ENCODE measurements around the gene PRCC.
A peak's percentile ranks its signal among the peaks of the same experiment; 100 is the strongest.

PRCC gene

GRCh38 chr1:156768610-156769295, 1.4 kb downstream of the PRCC start:
- Histone ChIP-seq H4K8ac (ENCODE audit: low read depth, low read length) (no peak overlapping the region), H3K9ac (ENCODE audit: low read depth, low read length, poor library complexity) (peak overlapping the region; percentile 98), H3K4me1 (ENCODE audit: control insufficient read depth in 2 of 2, insufficient read depth in 1 of 2, low read depth in 1 of 2, low read length in 2 of 2) (peaks cover 14 to 16% of the 10 kb centered on the region in 2 donors), H3K79me1 (ENCODE audit: low read depth, low read length) (peaks cover 9% of the 10 kb centered on the region), H2BK5ac (ENCODE audit: low read length) (no peak overlapping the region), H3K27me3 (ENCODE audit: control insufficient read depth in 3 of 3, insufficient read depth in 3 of 3, low read depth in 1 of 3, low read length in 3 of 3) (no peaks in the 10 kb centered on the region), H3K14ac (ENCODE audit: low read length) (no peak overlapping the region), H2AK5ac (ENCODE audit: low read depth, low read length) (no peak overlapping the region), H2BK12ac (ENCODE audit: low read length) (no peak overlapping the region), H3K18ac (ENCODE audit: low read length) (no peak overlapping the region), H3K36me3 (replicated peaks in 1 of 2; ENCODE audit: control insufficient read depth in 2 of 2, insufficient read depth in 2 of 2, low read length in 2 of 2) (peaks cover 5 to 48% of the 10 kb centered on the region in 2 donors), H2AFZ (ENCODE audit: low read length) (no peak overlapping the region), H3K23ac (ENCODE audit: low read depth, low read length, poor library complexity) (no peak overlapping the region), H3K9me3 (replicated peaks in 1 of 2; ENCODE audit: control insufficient read depth in 2 of 2, insufficient read depth in 1 of 2, low read depth in 1 of 2, low read length in 2 of 2) (no peaks in the 10 kb centered on the region), H3K4me2 (ENCODE audit: insufficient read depth, low read length, poor library complexity, severe bottlenecking) (peak overlapping the region; percentile 79), H4K91ac (ENCODE audit: low read depth, low read length, poor library complexity) (no peak overlapping the region), H2BK15ac (ENCODE audit: low read length) (no peak overlapping the region), H3K4ac (ENCODE audit: low read length) (no peak overlapping the region), H3K4me3 (ENCODE audit: low read length in 2 of 2) (peak overlapping the region; percentile 83 to 93), H3K27ac (replicated peaks; ENCODE audit: low read length) (no peak overlapping the region), H2BK120ac (ENCODE audit: low read depth, low read length) (no peak overlapping the region)
- WGBS, 2 donors (ENCODE audit: extremely low coverage in 2 of 2, insufficient read length in 2 of 2, insufficient replicate concordance in 1 of 2), result no CpG with 5 or more reads among the region's 8 CpGs
- no peak for DNase-seq (ENCODE audit: low spot score)

GRCh38 chr1:156772222-156772621, 4.9 kb downstream of the PRCC start:
- Histone ChIP-seq H4K91ac (ENCODE audit: low read depth, low read length, poor library complexity) (no peak overlapping the region), H2AFZ (ENCODE audit: low read length) (no peak overlapping the region), H2BK15ac (ENCODE audit: low read length) (no peak overlapping the region), H2AK5ac (ENCODE audit: low read depth, low read length) (no peak overlapping the region), H3K36me3 (replicated peaks in 1 of 2; ENCODE audit: control insufficient read depth in 2 of 2, insufficient read depth in 2 of 2, low read length in 2 of 2) (peaks cover 5 to 53% of the 10 kb centered on the region in 2 donors), H3K4me3 (ENCODE audit: low read length in 2 of 2) (no peak overlapping the region), H3K14ac (ENCODE audit: low read length) (no peak overlapping the region), H3K4me2 (ENCODE audit: insufficient read depth, low read length, poor library complexity, severe bottlenecking) (no peak overlapping the region), H3K9ac (ENCODE audit: low read depth, low read length, poor library complexity) (no peak overlapping the region), H4K8ac (ENCODE audit: low read depth, low read length) (no peak overlapping the region), H2BK5ac (ENCODE audit: low read length) (no peak overlapping the region), H3K9me3 (replicated peaks in 1 of 2; ENCODE audit: control insufficient read depth in 2 of 2, insufficient read depth in 1 of 2, low read depth in 1 of 2, low read length in 2 of 2) (no peaks in the 10 kb centered on the region), H3K79me1 (ENCODE audit: low read depth, low read length) (peaks cover 9% of the 10 kb centered on the region), H2BK120ac (ENCODE audit: low read depth, low read length) (no peak overlapping the region), H3K18ac (ENCODE audit: low read length) (no peak overlapping the region), H3K23ac (ENCODE audit: low read depth, low read length, poor library complexity) (no peak overlapping the region), H3K4ac (ENCODE audit: low read length) (no peak overlapping the region), H3K27ac (replicated peaks; ENCODE audit: low read length) (no peak overlapping the region), H2BK12ac (ENCODE audit: low read length) (no peak overlapping the region), H3K27me3 (ENCODE audit: control insufficient read depth in 3 of 3, insufficient read depth in 3 of 3, low read depth in 1 of 3, low read length in 3 of 3) (no peaks in the 10 kb centered on the region), H3K4me1 (ENCODE audit: control insufficient read depth in 2 of 2, insufficient read depth in 1 of 2, low read depth in 1 of 2, low read length in 2 of 2) (peaks cover 7 to 10% of the 10 kb centered on the region in 2 donors)
- WGBS, 2 donors (ENCODE audit: extremely low coverage in 2 of 2, insufficient read length in 2 of 2, insufficient replicate concordance in 1 of 2), result no CpG with 5 or more reads among the region's 3 CpGs
- DNase-seq (ENCODE audit: low spot score), result no peak

GRCh38 chr1:156772728-156773497, 5.6 kb downstream of the PRCC start:
- no CpG with 5 or more reads among the region's 9 CpGs for WGBS, 2 donors (ENCODE audit: extremely low coverage in 2 of 2, insufficient read length in 2 of 2, insufficient replicate concordance in 1 of 2)
- H2BK120ac ChIP-seq (ENCODE audit: low read depth, low read length), result no peak overlapping the region
- DNase-seq (ENCODE audit: low spot score), result no peak
- peaks cover 5 to 53% of the 10 kb centered on the region in 2 donors for H3K36me3 ChIP-seq (replicated peaks in 1 of 2; ENCODE audit: control insufficient read depth in 2 of 2, insufficient read depth in 2 of 2, low read length in 2 of 2)
- H3K4me1 ChIP-seq (ENCODE audit: control insufficient read depth in 2 of 2, insufficient read depth in 1 of 2, low read depth in 1 of 2, low read length in 2 of 2), result peaks cover 7 to 10% of the 10 kb centered on the region in 2 donors
- no peak overlapping the region for H4K91ac ChIP-seq (ENCODE audit: low read depth, low read length, poor library complexity)
- H3K27ac ChIP-seq (replicated peaks; ENCODE audit: low read length), result no peak overlapping the region
- peaks cover 8% of the 10 kb centered on the region for H3K79me1 ChIP-seq (ENCODE audit: low read depth, low read length)
- H3K18ac ChIP-seq (ENCODE audit: low read length), result no peak overlapping the region
- no peak overlapping the region for H2BK12ac ChIP-seq (ENCODE audit: low read length)
- H3K14ac ChIP-seq (ENCODE audit: low read length), result no peak overlapping the region
- H3K4me3 ChIP-seq (ENCODE audit: low read length in 2 of 2), result no peak overlapping the region
- H3K9ac ChIP-seq (ENCODE audit: low read depth, low read length, poor library complexity), result no peak overlapping the region
- H2AFZ ChIP-seq (ENCODE audit: low read length), result no peak overlapping the region
- no peaks in the 10 kb centered on the region for H3K27me3 ChIP-seq (ENCODE audit: control insufficient read depth in 3 of 3, insufficient read depth in 3 of 3, low read depth in 1 of 3, low read length in 3 of 3)
- H2AK5ac ChIP-seq (ENCODE audit: low read depth, low read length), result no peak overlapping the region
- no peak overlapping the region for H3K23ac ChIP-seq (ENCODE audit: low read depth, low read length, poor library complexity)
- H3K4me2 ChIP-seq (ENCODE audit: insufficient read depth, low read length, poor library complexity, severe bottlenecking), result no peak overlapping the region
- H2BK15ac ChIP-seq (ENCODE audit: low read length), result no peak overlapping the region
- H2BK5ac ChIP-seq (ENCODE audit: low read length), result no peak overlapping the region
- H3K9me3 ChIP-seq (replicated peaks in 1 of 2; ENCODE audit: control insufficient read depth in 2 of 2, insufficient read depth in 1 of 2, low read depth in 1 of 2, low read length in 2 of 2), result no peaks in the 10 kb centered on the region
- H4K8ac ChIP-seq (ENCODE audit: low read depth, low read length), result no peak overlapping the region
- no peak overlapping the region for H3K4ac ChIP-seq (ENCODE audit: low read length)

- H3K27me3 ChIP-seq (ENCODE audit: control insufficient read depth in 3 of 3, insufficient read depth in 3 of 3, low read depth in 1 of 3, low read length in 3 of 3), result no peaks in the 10 kb centered on the region
- H2AK5ac ChIP-seq (ENCODE audit: low read depth, low read length), result no peak overlapping the region
- H3K79me1 ChIP-seq (ENCODE audit: low read depth, low read length), result peaks cover 5% of the 10 kb centered on the region
- H2BK12ac ChIP-seq (ENCODE audit: low read length), result no peak overlapping the region
- no peak overlapping the region for H2BK5ac ChIP-seq (ENCODE audit: low read length)
- H3K9me3 ChIP-seq (replicated peaks in 1 of 2; ENCODE audit: control insufficient read depth in 2 of 2, insufficient read depth in 1 of 2, low read depth in 1 of 2, low read length in 2 of 2), result no peaks in the 10 kb centered on the region
- H3K23ac ChIP-seq (ENCODE audit: low read depth, low read length, poor library complexity), result no peak overlapping the region
- no peak overlapping the region for H3K4me3 ChIP-seq (ENCODE audit: low read length in 2 of 2)
- no peak for DNase-seq (ENCODE audit: low spot score)
- H3K4me1 ChIP-seq (ENCODE audit: control insufficient read depth in 2 of 2, insufficient read depth in 1 of 2, low read depth in 1 of 2, low read length in 2 of 2), result peaks cover 5 to 6% of the 10 kb centered on the region in 2 donors
- no peak overlapping the region for H2BK120ac ChIP-seq (ENCODE audit: low read depth, low read length)
- H4K91ac ChIP-seq (ENCODE audit: low read depth, low read length, poor library complexity), result no peak overlapping the region
- H3K36me3 ChIP-seq (replicated peaks in 1 of 2; ENCODE audit: control insufficient read depth in 2 of 2, insufficient read depth in 2 of 2, low read length in 2 of 2), result peaks cover 5 to 53% of the 10 kb centered on the region in 2 donors
- H3K18ac ChIP-seq (ENCODE audit: low read length), result no peak overlapping the region
- H3K4ac ChIP-seq (ENCODE audit: low read length), result no peak overlapping the region
- H3K9ac ChIP-seq (ENCODE audit: low read depth, low read length, poor library complexity), result no peak overlapping the region
- no peak overlapping the region for H3K14ac ChIP-seq (ENCODE audit: low read length)
- no CpG with 5 or more reads among the region's 3 CpGs for WGBS, 2 donors (ENCODE audit: extremely low coverage in 2 of 2, insufficient read length in 2 of 2, insufficient replicate concordance in 1 of 2)
- no peak overlapping the region for H3K27ac ChIP-seq (replicated peaks; ENCODE audit: low read length)
- H2BK15ac ChIP-seq (ENCODE audit: low read length), result no peak overlapping the region
- no peak overlapping the region for H3K4me2 ChIP-seq (ENCODE audit: insufficient read depth, low read length, poor library complexity, severe bottlenecking)
- H4K8ac ChIP-seq (ENCODE audit: low read depth, low read length), result no peak overlapping the region
- H2AFZ ChIP-seq (ENCODE audit: low read length), result no peak overlapping the region
Measured at GRCh38 chr1:156773607-156774006, 6.3 kb downstream of the PRCC start.

All from neuronal stem cell (in vitro differentiated cells).